PFSK-1 (cell line): ENCODE data around the gene TMPRSS9.

Experiments
- POLR2AphosphoS5 ChIP-seq: IDR thresholded peaks from 2 replicates; pipeline ENCODE4 v1.6.1; 2012; ENCODE audit warnings: low read depth, mild to moderate bottlenecking, control low read depth, low read length, moderate library complexity
- REST ChIP-seq, 2 experiments: IDR thresholded peaks; 2 replicates each; pipeline versions ENCODE4 v1.6.1 to v1.8.0; 2011 to 2012; ENCODE audit warnings: low read depth in 2 of 2, low read length in 2 of 2, control low read depth in 1 of 2, inconsistent platforms in 1 of 2, mild to moderate bottlenecking in 1 of 2, moderate library complexity in 1 of 2; ENCODE audit not compliant: insufficient read depth in 1 of 2
- SIN3A ChIP-seq: IDR thresholded peaks from 2 replicates; pipeline ENCODE4 v1.6.1; 2012; ENCODE audit warnings: mild to moderate bottlenecking, low read length, moderate library complexity, borderline replicate concordance; ENCODE audit not compliant: insufficient read depth
- TAF1 ChIP-seq: IDR thresholded peaks from 2 replicates; pipeline ENCODE4 v1.6.1; 2012; ENCODE audit warnings: low read length, control low read depth, borderline replicate concordance; ENCODE audit not compliant: insufficient read depth

GRCh38 chr19:2341244-2341751, 18.8 kb upstream of the TMPRSS9 start:
- TF ChIP-seq REST (IDR thresholded peaks at IDR 0.05; ENCODE audit: insufficient read depth in 1 of 2, low read depth in 2 of 2, low read length in 2 of 2) (no peak), POLR2AphosphoS5 (no peak), SIN3A (no peak), TAF1 (no peak)
